HEK293 (cell line): Measurements from ENCODE around the gene MEFV.

Experiments used
- CTCF ChIA-PET: fragments of 350-600 bp; formaldehyde crosslinking; extraction: SDS; loops from one replicate; lab custom pipeline; 2021; ENCODE audit warnings: antibody characterized with exemption; lab: Yijun Ruan, JAX
- POLR2A ChIA-PET: fragments of 300-600 bp; formaldehyde crosslinking; extraction: SDS; loops from one replicate; lab custom pipeline; 2020; ENCODE audit warnings: antibody characterized with exemption, inconsistent platforms; lab: Yijun Ruan, JAX
- H3K27ac ChIP-seq: fragments of 200-500 bp; sonication (Bioruptor generic); 2 replicates; pipeline ENCODE4 v1.5.1; 2014; ENCODE audit warnings: low read depth, low read length, control low read depth, inconsistent platforms; ENCODE audit errors: extremely low read depth
- H3K36me3 ChIP-seq, 2 experiments: fragments of 200-500 bp in 1 of 2; sonication (Bioruptor generic) in 1 of 2; 1 replicate in 1 of 2; 2 replicates in 1 of 2; pipeline ENCODE4 v1.5.1; 2014 to 2017; ENCODE audit warnings: inconsistent platforms in 2 of 2, low read length in 2 of 2; ENCODE audit not compliant: control insufficient read depth in 2 of 2, insufficient read depth in 1 of 2
- H3K4me1 ChIP-seq: fragments of 200-500 bp; sonication (Bioruptor generic); 2 replicates; pipeline ENCODE4 v1.5.1; 2014; ENCODE audit warnings: mild to moderate bottlenecking, low read length, inconsistent platforms; ENCODE audit not compliant: control insufficient read depth, insufficient read depth
- H3K4me3 ChIP-seq: 2 replicates; pipeline ENCODE4 v1.5.1; 2011; ENCODE audit warnings: low read depth, mild to moderate bottlenecking, control low read depth, low read length, moderate library complexity
- H3K9me3 ChIP-seq: fragments of 200-500 bp; sonication (Bioruptor generic); 2 replicates; pipeline ENCODE4 v1.5.1; 2014; ENCODE audit warnings: low read depth, low read length, inconsistent platforms; ENCODE audit not compliant: control insufficient read depth, insufficient read depth
- GLI4 ChIP-seq: fragments of 450-650 bp; formaldehyde crosslinking; IDR thresholded peaks from 2 replicates; pipeline ENCODE4 v1.5.1; 2016; ENCODE audit warnings: missing biosample characterization, missing genetic modification characterization
- GLIS1 ChIP-seq: fragments of 450-650 bp; formaldehyde crosslinking; IDR thresholded peaks from 2 replicates; pipeline ENCODE4 v1.5.1; 2016; ENCODE audit warnings: missing biosample characterization, missing genetic modification characterization
- HIC1 ChIP-seq: fragments of 450-650 bp; formaldehyde crosslinking; IDR thresholded peaks from 2 replicates; pipeline ENCODE4 v1.5.1; 2016; ENCODE audit warnings: missing biosample characterization, missing genetic modification characterization
- HOXC10 ChIP-seq: sonication (generic); formaldehyde crosslinking; IDR thresholded peaks from 2 replicates; pipeline ENCODE4 v1.8.1; 2023; ENCODE audit warnings: mild to moderate bottlenecking, missing genetic modification reagents
- PBX3 ChIP-seq: sonication (generic); formaldehyde crosslinking; IDR thresholded peaks from 2 replicates; pipeline ENCODE4 v1.8.1; 2022; ENCODE audit warnings: mild to moderate bottlenecking, moderate library complexity, missing genetic modification reagents
- RBAK ChIP-seq: fragments of 450-650 bp; formaldehyde crosslinking; IDR thresholded peaks from 2 replicates; pipeline ENCODE4 v1.5.1; 2016; ENCODE audit warnings: missing biosample characterization, missing genetic modification characterization
- SALL2 ChIP-seq: fragments of 450-650 bp; formaldehyde crosslinking; IDR thresholded peaks from 2 replicates; pipeline ENCODE4 v1.5.0; 2017; ENCODE audit warnings: missing biosample characterization, mild to moderate bottlenecking, missing genetic modification characterization, borderline replicate concordance
- ZBTB10 ChIP-seq: fragments of 450-650 bp; formaldehyde crosslinking; IDR thresholded peaks from 2 replicates; pipeline ENCODE4 v1.5.1; 2016; ENCODE audit warnings: missing biosample characterization, missing genetic modification characterization
- ZFHX2 ChIP-seq: fragments of 450-650 bp; formaldehyde crosslinking; conservative IDR thresholded peaks from 2 replicates; pipeline ENCODE4 v1.5.1; 2016; ENCODE audit warnings: missing biosample characterization, missing genetic modification characterization
- ZNF175 ChIP-seq: fragments of 450-650 bp; formaldehyde crosslinking; IDR thresholded peaks from 2 replicates; pipeline ENCODE4 v1.5.1; 2016; ENCODE audit warnings: missing biosample characterization, missing genetic modification characterization
- ZNF202 ChIP-seq: fragments of 450-650 bp; formaldehyde crosslinking; IDR thresholded peaks from 2 replicates; pipeline ENCODE4 v1.5.1; 2016; ENCODE audit warnings: missing biosample characterization, missing genetic modification characterization, borderline replicate concordance
- ZNF239 ChIP-seq: fragments of 450-650 bp; formaldehyde crosslinking; IDR thresholded peaks from 2 replicates; pipeline ENCODE4 v1.5.1; 2016; ENCODE audit warnings: missing biosample characterization, missing genetic modification characterization
- ZNF510 ChIP-seq: fragments of 450-650 bp; formaldehyde crosslinking; IDR thresholded peaks from 2 replicates; pipeline ENCODE4 v1.5.1; 2018; ENCODE audit warnings: mild to moderate bottlenecking, missing genetic modification characterization, missing biosample characterization; ENCODE audit not compliant: insufficient replicate concordance
- ZNF514 ChIP-seq: fragments of 450-650 bp; formaldehyde crosslinking; IDR thresholded peaks from 2 replicates; pipeline ENCODE4 v1.5.1; 2016; ENCODE audit warnings: missing biosample characterization, missing genetic modification characterization
- ZNF707 ChIP-seq: fragments of 450-650 bp; formaldehyde crosslinking; IDR thresholded peaks from 2 replicates; pipeline ENCODE4 v1.5.1; 2016; ENCODE audit warnings: missing biosample characterization, missing genetic modification characterization
- ZNF768 ChIP-seq: fragments of 450-650 bp; formaldehyde crosslinking; IDR thresholded peaks from 2 replicates; pipeline ENCODE4 v1.5.1; 2018; ENCODE audit warnings: missing biosample characterization, mild to moderate bottlenecking, missing genetic modification characterization
- ZNF830 ChIP-seq: fragments of 450-650 bp; IDR thresholded peaks from 2 replicates; pipeline ENCODE4 v1.5.0; 2018; ENCODE audit warnings: missing biosample characterization, missing genetic modification characterization, low read depth, mild to moderate bottlenecking, moderate library complexity
- ZXDB ChIP-seq: fragments of 450-650 bp; formaldehyde crosslinking; IDR thresholded peaks from 2 replicates; pipeline ENCODE4 v1.5.1; 2016; ENCODE audit warnings: missing biosample characterization, missing genetic modification characterization
- TF ChIP-seq, protein P1 (sequence below): fragments of 450-650 bp; formaldehyde crosslinking; IDR thresholded peaks from 2 replicates; pipeline ENCODE4 v1.5.1; 2016; ENCODE audit warnings: missing biosample characterization, missing genetic modification characterization

The MEFV gene

GRCh38 chr16:3305109-3306068 is 49.0 kb upstream of the MEFV start, which contains the start of the genes TIGD7 and ZNF75A (continued):
- TF ChIP-seq PBX3 (CRISPR knock-in tag): 0 out of 2 replicates have a peak, but pooled peaks have one; percentile 53
- TF ChIP-seq, protein P1, sequence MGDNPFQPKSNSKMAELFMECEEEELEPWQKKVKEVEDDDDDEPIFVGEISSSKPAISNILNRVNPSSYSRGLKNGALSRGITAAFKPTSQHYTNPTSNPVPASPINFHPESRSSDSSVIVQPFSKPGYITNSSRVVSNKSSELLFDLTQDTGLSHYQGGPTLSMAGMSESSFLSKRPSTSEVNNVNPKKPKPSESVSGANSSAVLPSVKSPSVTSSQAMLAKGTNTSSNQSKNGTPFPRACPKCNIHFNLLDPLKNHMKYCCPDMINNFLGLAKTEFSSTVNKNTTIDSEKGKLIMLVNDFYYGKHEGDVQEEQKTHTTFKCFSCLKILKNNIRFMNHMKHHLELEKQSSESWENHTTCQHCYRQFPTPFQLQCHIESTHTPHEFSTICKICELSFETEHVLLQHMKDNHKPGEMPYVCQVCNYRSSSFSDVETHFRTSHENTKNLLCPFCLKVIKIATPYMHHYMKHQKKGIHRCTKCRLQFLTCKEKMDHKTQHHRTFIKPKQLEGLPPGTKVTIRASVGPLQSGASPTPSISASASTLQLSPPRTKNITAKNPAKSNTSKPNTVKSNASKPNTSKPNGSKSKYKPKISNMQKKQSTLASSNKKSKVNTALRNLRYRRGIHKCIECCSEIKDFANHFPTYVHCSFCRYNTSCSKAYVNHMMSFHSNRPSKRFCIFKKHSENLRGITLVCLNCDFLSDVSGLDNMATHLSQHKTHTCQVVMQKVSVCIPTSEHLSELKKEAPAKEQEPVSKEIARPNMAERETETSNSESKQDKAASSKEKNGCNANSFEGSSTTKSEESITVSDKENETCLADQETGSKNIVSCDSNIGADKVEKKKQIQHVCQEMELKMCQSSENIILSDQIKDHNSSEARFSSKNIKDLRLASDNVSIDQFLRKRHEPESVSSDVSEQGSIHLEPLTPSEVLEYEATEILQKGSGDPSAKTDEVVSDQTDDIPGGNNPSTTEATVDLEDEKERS (tag by site-specific recombination): no peak
- no peak for TF ChIP-seq ZNF510 (tag by site-specific recombination)
- TF ChIP-seq HOXC10 (CRISPR knock-in tag): no peak

DNA sequence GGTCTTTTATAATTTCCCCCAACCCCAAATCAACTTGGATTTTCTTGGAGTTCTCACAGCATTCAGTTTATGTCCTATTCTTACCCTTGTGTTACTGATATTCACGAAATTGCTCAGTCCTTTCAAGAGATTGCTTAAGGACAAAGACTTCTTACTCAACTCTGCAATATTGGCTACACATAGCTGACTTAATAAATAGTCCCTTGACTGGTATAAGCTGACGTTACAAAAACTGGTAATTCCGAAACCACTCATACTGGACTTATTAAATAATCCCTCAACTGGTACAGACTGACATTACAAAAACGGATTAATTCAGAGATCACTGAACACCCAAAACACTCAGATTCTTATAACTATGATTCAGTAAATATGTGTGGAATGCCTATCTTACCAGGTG is 47.9 kb upstream of the MEFV start:
- POLR2A ChIA-PET: interaction anchor here (3.4 kb wide), 1 partner anchor 21 kb away, joined by 21 read pairs; the partner anchor contains the start of gene ZNF263
- peaks cover 14 to 51% of the 10 kb centered on the region in 2 experiments; a peak in 2 of 3 replicates for H3K36me3 ChIP-seq
- no peak overlapping the region for H3K4me3 ChIP-seq
- no peaks in the 10 kb centered on the region for H3K4me1 ChIP-seq
- no peak overlapping the region for H3K27ac ChIP-seq
- CTCF ChIA-PET: interaction anchor here (0.7 to 1.4 kb wide), 4 partner anchors 10 to 675 kb away, joined by 3 to 4 read pairs (median 4); no protein-coding TSS in a partner anchor
- H3K9me3 ChIP-seq: no peaks in the 10 kb centered on the region; the same call in 1 of the 2 replicates
- TF ChIP-seq GLI4 (tag by site-specific recombination): no peak
- no peak for TF ChIP-seq ZNF707 (tag by site-specific recombination)
- TF ChIP-seq ZNF202: no peak
- no peak for TF ChIP-seq ZNF514 (tag by site-specific recombination)
- TF ChIP-seq ZNF175 (tag by site-specific recombination): no peak
- no peak for TF ChIP-seq HIC1 (tag by site-specific recombination)
- TF ChIP-seq SALL2: no peak
- TF ChIP-seq ZNF768 (tag by site-specific recombination): no peak
- TF ChIP-seq ZFHX2: no peak
- no peak for TF ChIP-seq RBAK (tag by site-specific recombination)
- no peak for TF ChIP-seq ZNF239 (tag by site-specific recombination)
- TF ChIP-seq GLIS1 (tag by site-specific recombination): no peak
- TF ChIP-seq ZNF830 (tag by site-specific recombination): no peak
- no peak for TF ChIP-seq ZXDB (tag by site-specific recombination)
- TF ChIP-seq ZBTB10 (tag by site-specific recombination): no peak
